NCI-H1048 (cell line): ENCODE results near the gene PRSS33.

ENCODE experiments used
- DNase-seq: peaks from one replicate; lab custom pipeline; 2025; lab: John Stamatoyannopoulos, UW

PRSS33 gene

GRCh38 chr16:2820836-2821486, 33.6 kb upstream of the PRSS33 start:
- no peak for DNase-seq

DNA sequence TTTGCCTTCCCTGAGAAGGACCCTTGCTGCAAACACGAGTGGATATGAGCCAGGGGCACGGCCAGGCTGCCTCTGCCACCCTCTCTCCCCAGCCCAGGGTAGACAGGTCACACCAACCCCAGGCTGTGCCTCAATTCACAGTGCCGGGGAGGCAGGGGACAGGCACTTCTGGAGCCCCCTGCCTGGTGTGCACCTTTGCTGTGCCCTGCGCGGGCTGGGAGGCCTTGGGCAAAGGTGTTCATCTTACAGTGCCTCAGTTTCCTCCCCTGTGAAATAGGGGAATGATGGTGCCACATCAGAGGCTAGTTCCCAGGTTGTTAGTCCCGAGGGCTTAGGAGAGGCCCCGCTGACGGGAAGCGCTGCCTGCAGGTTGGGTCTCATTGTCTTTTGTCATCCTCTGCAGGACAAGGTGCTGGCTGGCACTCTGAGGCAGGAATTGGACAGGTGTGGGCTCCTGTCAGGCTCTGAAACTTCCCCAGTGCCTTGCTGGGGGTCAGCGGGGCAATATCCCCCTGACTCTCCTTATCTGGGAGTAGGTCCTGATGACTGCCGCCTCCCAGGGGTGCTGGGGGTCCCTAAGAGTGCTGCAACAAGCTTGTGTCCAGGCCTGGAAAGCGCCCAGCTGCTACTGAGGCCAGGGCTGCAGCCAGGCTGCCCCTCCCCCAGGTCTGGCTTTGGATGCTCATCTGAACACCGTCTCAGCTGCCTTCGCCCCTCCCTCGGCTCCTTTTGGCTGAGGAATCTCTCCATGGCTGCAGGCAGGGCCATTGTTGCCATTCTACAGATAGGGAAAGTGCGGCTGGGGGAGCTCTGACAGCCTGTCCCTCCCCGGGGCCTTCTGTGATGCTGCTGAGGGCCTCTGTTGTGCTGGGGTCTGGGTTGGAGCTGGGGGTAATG, 32.8 kb upstream of the PRSS33 start:
- DNase-seq, result no peak

GRCh38 chr16:2819179-2819938, 32.0 kb upstream of the PRSS33 start:
- DNase-seq, result no peak

DNA sequence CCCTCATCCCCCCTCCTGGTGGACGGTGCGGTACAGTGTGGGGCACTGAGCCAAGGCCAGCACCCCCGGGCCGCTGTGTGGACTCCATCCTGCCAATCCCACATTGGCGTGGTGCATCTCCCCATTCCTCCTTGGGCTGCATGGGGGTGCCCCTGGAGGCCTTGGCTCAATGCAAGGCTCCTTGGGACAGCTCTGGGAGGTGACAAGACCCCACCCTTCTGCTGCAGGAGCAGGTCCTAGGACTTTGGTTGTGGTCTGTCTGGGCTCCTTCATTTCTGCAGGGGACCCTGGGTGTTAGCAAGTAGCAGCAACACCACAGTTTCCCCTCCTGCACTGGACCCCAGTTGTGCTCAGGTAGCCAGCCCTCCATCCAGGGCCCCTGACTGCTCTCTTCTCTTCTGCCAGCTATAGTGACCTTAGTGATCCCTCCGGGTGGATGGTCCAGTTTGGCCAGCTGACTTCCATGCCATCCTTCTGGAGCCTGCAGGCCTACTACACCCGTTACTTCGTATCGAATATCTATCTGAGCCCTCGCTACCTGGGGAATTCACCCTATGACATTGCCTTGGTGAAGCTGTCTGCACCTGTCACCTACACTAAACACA, 31.0 kb upstream of the PRSS33 start:
- no peak for DNase-seq

DNA sequence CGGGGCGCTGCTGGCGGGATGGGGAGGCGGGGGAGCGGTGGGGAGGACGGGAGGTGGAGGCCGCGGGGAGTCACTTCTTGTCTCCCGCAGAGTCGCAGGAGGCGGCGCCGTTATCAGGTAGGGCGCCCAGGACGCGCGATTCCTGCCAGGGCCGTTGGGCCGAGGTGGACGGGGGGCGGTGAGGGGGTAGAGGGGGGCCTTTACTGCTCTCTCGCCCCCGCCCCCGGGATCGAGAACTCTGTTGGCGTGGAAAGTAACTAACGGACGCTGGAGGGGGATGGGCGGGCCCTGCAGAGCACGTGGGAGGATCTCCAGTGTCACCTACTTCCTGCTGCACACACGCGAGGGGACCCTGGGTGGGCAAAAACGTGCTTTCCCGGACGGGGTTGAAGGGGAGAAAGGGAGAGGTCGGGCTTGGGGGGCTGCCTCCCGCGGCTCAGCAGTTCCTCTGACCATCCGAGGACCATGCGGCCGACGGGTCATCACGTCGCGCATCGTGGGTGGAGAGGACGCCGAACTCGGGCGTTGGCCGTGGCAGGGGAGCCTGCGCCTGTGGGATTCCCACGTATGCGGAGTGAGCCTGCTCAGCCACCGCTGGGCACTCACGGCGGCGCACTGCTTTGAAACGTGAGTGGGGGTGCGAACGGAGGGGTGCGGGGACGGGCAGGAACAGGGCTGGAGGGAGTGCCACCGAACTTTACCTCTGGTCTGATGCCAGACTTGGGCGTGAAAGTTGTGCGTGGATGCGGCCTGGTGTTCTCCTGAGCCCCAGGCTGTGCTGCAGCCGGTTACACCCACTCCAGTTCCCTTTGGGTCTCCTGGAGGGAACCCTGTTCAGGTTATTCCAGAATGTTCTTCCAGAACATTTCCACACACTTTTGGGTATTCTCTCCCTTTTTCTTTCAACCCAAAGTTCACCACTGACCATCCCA, 30.2 kb upstream of the PRSS33 start:
- no peak for DNase-seq

- no peak for DNase-seq
Observed at GRCh38 chr16:2816751-2817339, 29.5 kb upstream of the PRSS33 start, which contains the start of gene PRSS21. Gene PRSS21, plus strand, starts transcription at chr16:2817237. Its CDS starts 32 bp downstream, at chr16:2817269.

- no peak for DNase-seq
Observed at GRCh38 chr16:2815299-2815771, 28.0 kb upstream of the PRSS33 start.

DNA sequence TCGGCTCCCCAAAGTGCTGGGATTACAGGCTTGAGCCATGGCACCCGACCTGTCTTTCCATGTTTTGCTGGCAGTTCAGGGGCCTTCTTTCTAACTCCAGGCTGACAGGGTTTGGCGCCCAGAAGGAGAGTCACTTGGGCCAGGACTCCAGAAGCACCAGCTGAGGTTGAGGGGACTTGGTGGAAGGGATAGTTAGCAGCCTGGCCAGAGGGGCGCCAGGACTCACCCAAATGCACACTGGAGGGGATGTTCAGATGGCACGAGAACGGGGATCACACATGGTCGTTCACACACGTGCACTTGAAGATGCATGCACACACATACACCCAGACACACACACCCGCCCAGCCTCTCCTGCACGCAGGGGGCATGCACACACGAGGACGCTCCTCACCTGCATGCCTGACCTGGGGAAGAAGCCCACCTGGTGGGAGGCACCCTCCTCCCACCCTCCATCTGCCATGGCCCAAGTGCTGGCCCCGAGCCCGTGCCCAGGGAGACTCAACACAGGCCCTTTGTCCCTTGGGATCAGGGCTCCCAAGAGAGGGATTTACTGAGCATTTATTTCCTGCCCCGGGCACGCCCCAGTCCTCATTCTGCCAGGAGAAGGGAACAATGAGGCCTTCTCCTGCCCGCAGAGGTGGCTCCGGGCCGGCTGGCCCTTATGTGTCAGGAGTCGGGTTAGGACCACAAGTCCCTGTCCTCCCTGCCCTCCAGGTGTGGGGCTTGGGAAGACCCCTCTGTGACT, 27.4 kb upstream of the PRSS33 start:
- no peak for DNase-seq

- DNase-seq, result no peak
Observed at GRCh38 chr16:2813771-2814221, 26.4 kb upstream of the PRSS33 start.

DNA sequence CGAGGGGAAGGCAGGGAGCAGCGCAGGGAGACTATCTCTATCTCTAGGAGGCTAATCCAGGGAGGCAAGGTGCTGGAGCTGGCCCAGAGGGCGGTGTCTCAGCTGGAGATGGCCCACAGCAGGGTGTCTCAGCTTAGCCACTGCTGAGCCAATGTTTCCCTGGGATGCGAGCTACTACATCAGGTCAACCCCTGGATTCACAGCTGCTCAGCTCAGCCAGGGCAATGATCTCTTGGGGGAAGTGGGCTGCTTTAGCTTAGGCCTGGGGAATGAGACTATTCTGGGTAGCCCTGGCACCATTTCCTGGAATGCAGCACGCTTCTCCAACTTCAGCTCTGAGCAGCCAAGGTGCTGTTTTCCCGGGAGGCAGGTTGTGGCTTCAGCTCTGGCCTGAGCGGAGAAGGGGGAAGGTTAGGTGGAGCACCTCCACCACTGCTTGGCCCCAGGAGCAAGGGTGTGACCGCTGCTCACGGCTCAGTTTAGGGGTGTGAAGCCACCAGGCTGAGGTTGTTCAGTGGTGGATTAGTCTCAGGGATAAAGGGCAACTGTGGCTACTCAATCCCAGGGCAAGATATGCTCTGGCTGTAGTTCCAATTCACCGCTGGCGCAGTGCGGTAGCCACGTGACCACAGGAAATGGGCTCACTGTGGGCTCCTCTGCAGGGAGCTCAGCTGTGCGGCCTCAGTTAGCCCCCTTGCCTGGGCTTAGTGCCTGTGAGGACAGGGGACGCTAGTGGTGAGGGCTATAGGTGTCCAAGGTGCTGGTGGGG, 24.5 kb upstream of the PRSS33 start:
- DNase-seq, result no peak

- no peak for DNase-seq
Observed at GRCh38 chr16:2810651-2811050, 23.3 kb upstream of the PRSS33 start.

DNA sequence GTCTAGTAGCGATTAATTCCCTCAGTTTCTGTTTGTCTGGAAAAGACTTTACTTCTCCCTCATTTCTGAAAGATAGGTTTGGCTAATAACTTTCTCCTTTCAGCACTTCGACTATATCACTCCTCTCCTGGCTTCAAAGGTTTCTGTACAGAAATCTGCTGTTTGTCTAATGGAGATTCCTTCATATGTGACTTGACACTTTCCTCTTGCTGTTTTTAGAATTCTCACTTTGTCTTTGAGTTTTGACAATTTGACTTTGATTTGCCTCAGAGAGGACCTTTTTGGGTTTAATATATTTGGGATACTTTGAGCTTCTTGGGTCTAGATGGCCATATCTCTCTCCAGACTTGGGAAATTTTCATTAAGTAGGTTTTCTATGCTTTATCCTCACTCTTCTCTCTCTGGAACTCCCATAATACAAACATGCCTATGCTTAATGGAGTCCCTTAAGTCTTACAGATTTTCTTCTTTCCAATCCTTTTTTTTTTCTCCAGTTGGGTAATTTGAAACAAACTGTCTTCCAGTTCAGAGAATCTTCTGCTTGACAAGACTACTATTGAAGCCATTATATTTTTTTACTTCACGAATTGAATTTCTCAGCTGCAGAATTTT, 21.9 kb upstream of the PRSS33 start:
- DNase-seq, result no peak

DNA sequence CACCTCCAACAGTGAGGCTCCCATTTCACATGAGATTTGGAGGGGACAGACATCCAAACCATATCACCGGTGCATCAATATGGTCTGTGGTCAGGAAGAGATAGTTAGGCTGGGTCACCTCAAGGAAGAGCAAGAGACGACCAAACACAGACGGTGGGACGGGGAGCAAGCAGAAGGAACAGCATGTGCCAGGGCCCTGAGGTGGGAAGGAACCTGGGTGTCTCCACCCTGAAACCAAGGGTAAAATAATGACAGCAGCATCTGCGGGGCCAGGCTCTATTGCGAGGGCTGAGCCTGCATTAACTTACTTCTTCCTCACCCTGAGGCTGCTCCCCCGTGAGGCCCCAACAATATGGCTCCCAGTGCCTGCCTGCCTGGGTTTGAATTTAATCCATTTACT, 20.8 kb upstream of the PRSS33 start:
- no peak for DNase-seq

- DNase-seq, result no peak
Observed at GRCh38 chr16:2806286-2806685, 18.9 kb upstream of the PRSS33 start.

- no peak for DNase-seq
Observed at GRCh38 chr16:2804728-2805127, 17.4 kb upstream of the PRSS33 start.

DNA sequence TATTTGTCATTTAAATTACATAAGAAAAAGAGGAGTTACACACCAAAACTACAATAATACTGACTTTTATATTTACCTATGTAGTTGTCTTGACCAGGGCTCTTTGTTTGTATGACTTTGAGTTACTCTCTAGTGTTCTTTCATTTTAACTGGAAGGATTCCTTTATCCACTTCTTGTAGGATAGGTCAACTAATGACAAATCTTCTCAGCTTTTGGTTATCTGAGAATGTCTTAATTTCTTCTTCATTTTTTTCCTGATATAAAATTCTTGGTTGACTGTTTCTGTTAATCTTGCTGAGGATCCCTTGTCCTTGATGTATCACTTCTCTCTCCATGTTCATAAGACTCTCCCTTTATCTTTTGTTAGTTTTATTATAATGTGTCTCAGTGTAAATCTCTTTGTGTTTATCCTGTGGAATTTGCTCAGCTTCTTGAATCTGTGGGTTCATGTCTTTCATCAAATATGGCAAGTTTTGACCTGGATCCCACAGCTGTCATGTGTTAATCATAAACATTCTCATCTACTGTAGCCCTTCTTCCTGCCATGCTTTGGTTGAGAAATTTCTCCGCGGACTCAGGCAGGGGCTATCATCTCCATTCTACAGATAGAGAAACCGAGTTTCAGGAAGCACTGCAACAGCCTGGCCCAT, 16.3 kb upstream of the PRSS33 start:
- no peak for DNase-seq

DNA sequence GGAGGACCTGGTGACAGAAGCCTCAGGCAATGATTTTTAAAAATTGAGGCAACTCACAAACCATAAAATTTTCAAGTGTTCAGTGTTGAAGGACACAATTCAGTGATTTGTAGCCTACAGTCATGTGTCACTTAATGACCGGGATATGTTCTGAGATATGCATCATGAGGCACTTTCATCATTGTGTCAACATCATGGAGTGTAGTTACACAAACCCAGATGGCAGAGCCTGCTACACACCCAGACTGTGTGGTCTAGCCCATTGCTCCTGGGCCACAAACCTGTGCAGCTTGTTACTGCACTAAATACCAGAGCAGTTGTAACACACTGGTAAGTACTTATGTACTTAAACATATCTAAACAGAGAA, 12.5 kb upstream of the PRSS33 start:
- DNase-seq, result no peak
